ENCODE results near the gene PSME1.

- TF ChIP-seq CTCF (conservative IDR thresholded peaks at IDR 0.05 in 1 of 2, IDR thresholded peaks at IDR 0.05 in 1 of 2; ENCODE audit: extremely low read depth in 1 of 2, insufficient read depth in 1 of 2, low read depth in 1 of 2, low read length in 2 of 2) = no peak
- no peak for TF ChIP-seq EZH2 (IDR thresholded peaks at IDR 0.05; ENCODE audit: borderline replicate concordance, low read length)
Measured at GRCh38 chr14:24171422-24172260, 35.6 kb downstream of the PSME1 start, which contains the start of gene REC8.
